HEK293T (cell line): ENCODE measurements around the gene HMX1.

Experiments used
- CTBP1 ChIP-seq: fragments of 450-650 bp; IDR thresholded peaks from 2 replicates; pipeline ENCODE4 v1.6.1; 2016; ENCODE audit warnings: borderline replicate concordance
- FOXK2 ChIP-seq: fragments of 450-650 bp; IDR thresholded peaks from 2 replicates; pipeline ENCODE4 v1.6.1; 2016; ENCODE audit warnings: mild to moderate bottlenecking
- L3MBTL2 ChIP-seq: fragments of 450-650 bp; conservative IDR thresholded peaks from 2 replicates; pipeline ENCODE4 v1.6.1; 2016; ENCODE audit warnings: mild to moderate bottlenecking
- SP1 ChIP-seq: fragments of 450-650 bp; IDR thresholded peaks from 2 replicates; pipeline ENCODE4 v1.6.1; 2017
- TARDBP ChIP-seq: fragments of 450-650 bp; IDR thresholded peaks from 2 replicates; pipeline ENCODE4 v1.6.1; 2016

GRCh38 chr4:8840816-8841455 is 30.7 kb downstream of the HMX1 start:
- no peak for TF ChIP-seq TARDBP
- no peak for TF ChIP-seq SP1
- no peak for TF ChIP-seq FOXK2
- no peak for TF ChIP-seq L3MBTL2
- no peak for TF ChIP-seq CTBP1
